ENCODE data around the gene STXBP6. TPM values are rescaled to one million over a fixed set of nuclear protein-coding genes. Genes with fewer than 3 reads are reported as not detected.

Gene STXBP6
- total RNA-seq, 1 donor from 2014 or later = not detected

- no peak for DNase-seq (ENCODE audit: low spot score)
- no peaks in the 10 kb centered on the region for H3K9me3 Mint-ChIP-seq
- no peak overlapping the region for H3K27ac Mint-ChIP-seq
- H3K4me3 Mint-ChIP-seq (ENCODE audit: low read depth) = no peak overlapping the region
- intact Hi-C loops (cut with micrococcal nuclease) = no loop called here
- no peaks in the 10 kb centered on the region for H3K27me3 Mint-ChIP-seq (ENCODE audit: low read depth)
- no peaks in the 10 kb centered on the region for H3K4me1 Mint-ChIP-seq (ENCODE audit: low read depth)
- no peaks in the 10 kb centered on the region for H3K36me3 Mint-ChIP-seq (ENCODE audit: low read depth)
Measured at GRCh38 chr14:24908592-24909236, 141.2 kb downstream of the STXBP6 start.

- Mint-ChIP-seq H3K4me1 (ENCODE audit: low read depth) (no peaks in the 10 kb centered on the region), H3K27ac (no peak overlapping the region), H3K4me3 (ENCODE audit: low read depth) (no peak overlapping the region), H3K36me3 (ENCODE audit: low read depth) (no peaks in the 10 kb centered on the region), H3K9me3 (no peaks in the 10 kb centered on the region), H3K27me3 (ENCODE audit: low read depth) (peaks cover 3% of the 10 kb centered on the region)
- no peak for DNase-seq (ENCODE audit: low spot score)
- intact Hi-C loops (cut with micrococcal nuclease) = no loop called here
Measured at GRCh38 chr14:24904533-24904932, 145.4 kb downstream of the STXBP6 start.

- no peak overlapping the region for H3K27ac Mint-ChIP-seq
- H3K4me3 Mint-ChIP-seq (ENCODE audit: low read depth) = no peak overlapping the region
- peaks cover 3% of the 10 kb centered on the region for H3K27me3 Mint-ChIP-seq (ENCODE audit: low read depth)
- no peaks in the 10 kb centered on the region for H3K9me3 Mint-ChIP-seq
- no peak for DNase-seq (ENCODE audit: low spot score)
- H3K36me3 Mint-ChIP-seq (ENCODE audit: low read depth) = no peaks in the 10 kb centered on the region
- intact Hi-C loops (cut with micrococcal nuclease) = no loop called here
- no peaks in the 10 kb centered on the region for H3K4me1 Mint-ChIP-seq (ENCODE audit: low read depth)
Measured at GRCh38 chr14:24903337-24903736, 146.6 kb downstream of the STXBP6 start.

GRCh38 chr14:24900269-24901100 lies 149.5 kb downstream of the STXBP6 start:
- no peak for DNase-seq (ENCODE audit: low spot score)
- no peaks in the 10 kb centered on the region for H3K4me1 Mint-ChIP-seq (ENCODE audit: low read depth)
- H3K27ac Mint-ChIP-seq = no peak overlapping the region
- H3K9me3 Mint-ChIP-seq = no peaks in the 10 kb centered on the region
- peaks cover 3% of the 10 kb centered on the region for H3K27me3 Mint-ChIP-seq (ENCODE audit: low read depth)
- intact Hi-C loops (cut with micrococcal nuclease) = no loop called here
- H3K4me3 Mint-ChIP-seq (ENCODE audit: low read depth) = no peak overlapping the region
- H3K36me3 Mint-ChIP-seq (ENCODE audit: low read depth) = no peaks in the 10 kb centered on the region

- intact Hi-C loops (cut with micrococcal nuclease) = no loop called here
- Mint-ChIP-seq H3K27me3 (ENCODE audit: low read depth) (peaks cover 3% of the 10 kb centered on the region), H3K9me3 (no peaks in the 10 kb centered on the region), H3K27ac (no peak overlapping the region), H3K4me3 (ENCODE audit: low read depth) (no peak overlapping the region), H3K36me3 (ENCODE audit: low read depth) (no peaks in the 10 kb centered on the region), H3K4me1 (ENCODE audit: low read depth) (no peaks in the 10 kb centered on the region)
- DNase-seq (ENCODE audit: low spot score) = no peak
Measured at GRCh38 chr14:24897793-24898192, 152.2 kb downstream of the STXBP6 start.

GRCh38 chr14:24895622-24896021 lies 154.3 kb downstream of the STXBP6 start:
- Mint-ChIP-seq H3K4me3 (ENCODE audit: low read depth) (no peak overlapping the region), H3K9me3 (no peaks in the 10 kb centered on the region), H3K27ac (no peak overlapping the region), H3K27me3 (ENCODE audit: low read depth) (peaks cover 2% of the 10 kb centered on the region), H3K36me3 (ENCODE audit: low read depth) (no peaks in the 10 kb centered on the region), H3K4me1 (ENCODE audit: low read depth) (no peaks in the 10 kb centered on the region)
- intact Hi-C loops (cut with micrococcal nuclease) = no loop called here
- DNase-seq (ENCODE audit: low spot score) = no peak

GRCh38 chr14:24895243-24895583 lies 154.7 kb downstream of the STXBP6 start:
- DNase-seq (ENCODE audit: low spot score) = no peak
- intact Hi-C loops (cut with micrococcal nuclease) = no loop called here
- no peaks in the 10 kb centered on the region for H3K4me1 Mint-ChIP-seq (ENCODE audit: low read depth)
- H3K27me3 Mint-ChIP-seq (ENCODE audit: low read depth) = no peaks in the 10 kb centered on the region
- H3K4me3 Mint-ChIP-seq (ENCODE audit: low read depth) = no peak overlapping the region
- H3K27ac Mint-ChIP-seq = no peak overlapping the region
- no peaks in the 10 kb centered on the region for H3K9me3 Mint-ChIP-seq
- H3K36me3 Mint-ChIP-seq (ENCODE audit: low read depth) = no peaks in the 10 kb centered on the region

- intact Hi-C loops (cut with micrococcal nuclease) = no loop called here
- no peaks in the 10 kb centered on the region for H3K36me3 Mint-ChIP-seq (ENCODE audit: low read depth)
- no peaks in the 10 kb centered on the region for H3K27me3 Mint-ChIP-seq (ENCODE audit: low read depth)
- no peaks in the 10 kb centered on the region for H3K9me3 Mint-ChIP-seq
- H3K4me1 Mint-ChIP-seq (ENCODE audit: low read depth) = no peaks in the 10 kb centered on the region
- no peak overlapping the region for H3K27ac Mint-ChIP-seq
- no peak overlapping the region for H3K4me3 Mint-ChIP-seq (ENCODE audit: low read depth)
- no peak for DNase-seq (ENCODE audit: low spot score)
Measured at GRCh38 chr14:24894583-24895242, 155.2 kb downstream of the STXBP6 start.

- no peak for DNase-seq (ENCODE audit: low spot score)
- H3K27ac Mint-ChIP-seq = no peak overlapping the region
- no peaks in the 10 kb centered on the region for H3K9me3 Mint-ChIP-seq
- no peaks in the 10 kb centered on the region for H3K4me1 Mint-ChIP-seq (ENCODE audit: low read depth)
- no peaks in the 10 kb centered on the region for H3K36me3 Mint-ChIP-seq (ENCODE audit: low read depth)
- no peaks in the 10 kb centered on the region for H3K27me3 Mint-ChIP-seq (ENCODE audit: low read depth)
- H3K4me3 Mint-ChIP-seq (ENCODE audit: low read depth) = no peak overlapping the region
- intact Hi-C loops (cut with micrococcal nuclease) = no loop called here
Measured at GRCh38 chr14:24892497-24893051, 157.4 kb downstream of the STXBP6 start.

- DNase-seq (ENCODE audit: low spot score) = no peak
- H3K27ac Mint-ChIP-seq = no peak overlapping the region
- no peaks in the 10 kb centered on the region for H3K36me3 Mint-ChIP-seq (ENCODE audit: low read depth)
- intact Hi-C loops (cut with micrococcal nuclease) = no loop called here
- no peaks in the 10 kb centered on the region for H3K4me1 Mint-ChIP-seq (ENCODE audit: low read depth)
- no peak overlapping the region for H3K4me3 Mint-ChIP-seq (ENCODE audit: low read depth)
- H3K9me3 Mint-ChIP-seq = no peaks in the 10 kb centered on the region
- no peaks in the 10 kb centered on the region for H3K27me3 Mint-ChIP-seq (ENCODE audit: low read depth)
Measured at GRCh38 chr14:24891987-24892496, 157.9 kb downstream of the STXBP6 start.

GRCh38 chr14:24890716-24891115 lies 159.2 kb downstream of the STXBP6 start:
- Mint-ChIP-seq H3K4me3 (ENCODE audit: low read depth) (no peak overlapping the region), H3K36me3 (ENCODE audit: low read depth) (no peaks in the 10 kb centered on the region)

GRCh38 chr14:24889843-24890242 lies 160.1 kb downstream of the STXBP6 start:
- no peaks in the 10 kb centered on the region for H3K27me3 Mint-ChIP-seq (ENCODE audit: low read depth)
- intact Hi-C loops (cut with micrococcal nuclease) = no loop called here
- no peak overlapping the region for H3K4me3 Mint-ChIP-seq (ENCODE audit: low read depth)
- no peaks in the 10 kb centered on the region for H3K36me3 Mint-ChIP-seq (ENCODE audit: low read depth)
- no peak overlapping the region for H3K27ac Mint-ChIP-seq
- no peak for DNase-seq (ENCODE audit: low spot score)
- no peaks in the 10 kb centered on the region for H3K4me1 Mint-ChIP-seq (ENCODE audit: low read depth)
- H3K9me3 Mint-ChIP-seq = no peaks in the 10 kb centered on the region

More at GRCh38 chr14:24890716-24891115, 159.2 kb downstream of the STXBP6 start:
- Mint-ChIP-seq H3K9me3 (no peaks in the 10 kb centered on the region), H3K27ac (no peak overlapping the region), H3K4me1 (ENCODE audit: low read depth) (no peaks in the 10 kb centered on the region), H3K27me3 (ENCODE audit: low read depth) (no peaks in the 10 kb centered on the region)
- intact Hi-C loops (cut with micrococcal nuclease) = no loop called here
- no peak for DNase-seq (ENCODE audit: low spot score)

- no peaks in the 10 kb centered on the region for H3K4me1 Mint-ChIP-seq (ENCODE audit: low read depth)
- DNase-seq (ENCODE audit: low spot score) = no peak
- no peaks in the 10 kb centered on the region for H3K9me3 Mint-ChIP-seq
- no peak overlapping the region for H3K27ac Mint-ChIP-seq
- intact Hi-C loops (cut with micrococcal nuclease) = no loop called here
- H3K27me3 Mint-ChIP-seq (ENCODE audit: low read depth) = no peaks in the 10 kb centered on the region
- H3K36me3 Mint-ChIP-seq (ENCODE audit: low read depth) = no peaks in the 10 kb centered on the region
- no peak overlapping the region for H3K4me3 Mint-ChIP-seq (ENCODE audit: low read depth)
Measured at GRCh38 chr14:24888532-24888931, 161.4 kb downstream of the STXBP6 start.
